ENCODE measurements around the gene LEPROT. TPM values are rescaled to one million over a fixed set of nuclear protein-coding genes. Genes with fewer than 3 reads are reported as not detected.
"Not testable (repeated sequence)": the region's sequence is repeated elsewhere in the genome, so short reads cannot be mapped to it uniquely, and the experiment has no call there.

LEPROT gene
- total RNA-seq, 1 experiment from 2014 or later, result 25.7 TPM

GRCh38 chr1:65459397-65459768, 38.9 kb downstream of the LEPROT start:
- Histone ChIP-seq H3K9ac (ENCODE audit: low read length) (no peak overlapping the region), H3K36me3 (ENCODE audit: control insufficient read depth in 1 of 2, insufficient read depth in 2 of 2, low read length in 2 of 2) (no peaks in the 10 kb centered on the region), H2AFZ (ENCODE audit: low read depth, low read length, poor library complexity, severe bottlenecking) (no peak overlapping the region), H3K4me2 (ENCODE audit: low read length) (no peak overlapping the region), H3K9me2 (ENCODE audit: insufficient read depth) (no peaks in the 10 kb centered on the region), H3K27ac (ENCODE audit: low read depth, low read length) (no peak overlapping the region), H3K9me3 (ENCODE audit: control insufficient read depth in 1 of 2, insufficient read depth in 1 of 2, low read depth in 1 of 2, low read length in 2 of 2) (no peaks in the 10 kb centered on the region), H3K4me3 (replicated peaks in 1 of 2; ENCODE audit: low read depth in 1 of 2, low read length in 2 of 2) (no peak overlapping the region), H3K4me1 (ENCODE audit: control insufficient read depth in 1 of 2, insufficient read depth in 2 of 2, low read length in 2 of 2) (peaks cover 0 to 4% of the 10 kb centered on the region in 2 experiments; a peak in 1 of 4 replicates), H3K79me2 (ENCODE audit: insufficient read depth, low read length) (no peaks in the 10 kb centered on the region), H3K27me3 (ENCODE audit: insufficient read depth, low read length) (no peaks in the 10 kb centered on the region), H4K20me1 (ENCODE audit: insufficient read depth) (no peaks in the 10 kb centered on the region)
- BruUV-seq (replicated peaks), result no TSS peak
- ChIA-PET POLR2A (interaction anchor here (0.7 kb wide), 1 partner anchor 119 kb away, joined by 3 read pairs; no protein-coding TSS in a partner anchor), CTCF (interaction anchor here (0.7 to 3.2 kb wide), 18 partner anchors 8 to 244 kb away, joined by 3 to 28 read pairs (median 4); partner anchors contain the start of genes LEPR and LEPROT), RAD21 (ENCODE audit: low non-redundant PET in 1 of 2, low total read pairs in 2 of 2, uncharacterized antibody in 2 of 2, unreplicated experiment in 2 of 2) (no interaction called here)
- TF ChIP-seq ATF3 (IDR thresholded peaks at IDR 0.05) (no peak), FOSL1 (IDR thresholded peaks at IDR 0.05; ENCODE audit: low read depth) (no peak), EGR1 (IDR thresholded peaks at IDR 0.05; ENCODE audit: low read depth) (no peak), RAD21 (IDR thresholded peaks at IDR 0.05; ENCODE audit: low read depth) (peak; percentile 60), TCF7L2 (IDR thresholded peaks at IDR 0.05; ENCODE audit: borderline replicate concordance, extremely low read depth, insufficient read depth, insufficient read length) (no peak), CEBPB (IDR thresholded peaks at IDR 0.05; ENCODE audit: low read depth) (no peak), EZH2 (IDR thresholded peaks at IDR 0.05) (no peak), ELF1 (IDR thresholded peaks at IDR 0.05; ENCODE audit: borderline replicate concordance, low read depth) (0 out of 2 replicates have a peak, but pooled peaks have one; percentile 29), CTCF (IDR thresholded peaks at IDR 0.05 in 2 of 3, conservative IDR thresholded peaks at IDR 0.05 in 1 of 3; ENCODE audit: borderline replicate concordance in 1 of 3, insufficient read depth in 1 of 3, low read depth in 2 of 3, low read length in 2 of 3) (peak; percentile 45 to 67 (median 64); a peak in 5 of 6 replicates), YY1 (IDR thresholded peaks at IDR 0.05; ENCODE audit: extremely low read depth, insufficient replicate concordance, low read depth, low read length) (no peak), POLR2A (IDR thresholded peaks at IDR 0.05; ENCODE audit: borderline replicate concordance, extremely low read depth, insufficient read depth, insufficient read length) (no peak)
- ATAC-seq (peak; percentile 83), DNase-seq (ENCODE audit: low read depth, low spot score) (peak; percentile 4)
- intact Hi-C loops (cut with micrococcal nuclease), result no loop called here

GRCh38 chr1:65465837-65466236, 45.4 kb downstream of the LEPROT start:
- intact Hi-C loops (cut with micrococcal nuclease); H3K36me3 ChIP-seq (ENCODE audit: control insufficient read depth in 1 of 2, insufficient read depth in 2 of 2, low read length in 2 of 2); H3K27ac ChIP-seq (ENCODE audit: low read depth, low read length); H3K9me2 ChIP-seq (ENCODE audit: insufficient read depth); H3K4me2 ChIP-seq (ENCODE audit: low read length); CTCF ChIA-PET; POLR2A ChIA-PET; DNase-seq (ENCODE audit: low read depth, low spot score); ATAC-seq; H4K20me1 ChIP-seq (ENCODE audit: insufficient read depth); H3K9me3 ChIP-seq (ENCODE audit: control insufficient read depth in 1 of 2, insufficient read depth in 1 of 2, low read depth in 1 of 2, low read length in 2 of 2); RAD21 ChIA-PET (ENCODE audit: low non-redundant PET in 1 of 2, low total read pairs in 2 of 2, uncharacterized antibody in 2 of 2, unreplicated experiment in 2 of 2); H3K4me3 ChIP-seq (replicated peaks in 1 of 2; ENCODE audit: low read depth in 1 of 2, low read length in 2 of 2); BruUV-seq (replicated peaks); H3K4me1 ChIP-seq (ENCODE audit: control insufficient read depth in 1 of 2, insufficient read depth in 2 of 2, low read length in 2 of 2); H3K27me3 ChIP-seq (ENCODE audit: insufficient read depth, low read length); H3K79me2 ChIP-seq (ENCODE audit: insufficient read depth, low read length); H3K9ac ChIP-seq (ENCODE audit: low read length); H2AFZ ChIP-seq (ENCODE audit: low read depth, low read length, poor library complexity, severe bottlenecking): not testable (repeated sequence)
